ENCODE results near the gene PLCB4. TPM values are rescaled to one million over a fixed set of nuclear protein-coding genes. Genes with fewer than 3 reads are reported as not detected.

The PLCB4 gene
- total RNA-seq, 1 experiment from 2014 or later, result 10.1 TPM

DNA sequence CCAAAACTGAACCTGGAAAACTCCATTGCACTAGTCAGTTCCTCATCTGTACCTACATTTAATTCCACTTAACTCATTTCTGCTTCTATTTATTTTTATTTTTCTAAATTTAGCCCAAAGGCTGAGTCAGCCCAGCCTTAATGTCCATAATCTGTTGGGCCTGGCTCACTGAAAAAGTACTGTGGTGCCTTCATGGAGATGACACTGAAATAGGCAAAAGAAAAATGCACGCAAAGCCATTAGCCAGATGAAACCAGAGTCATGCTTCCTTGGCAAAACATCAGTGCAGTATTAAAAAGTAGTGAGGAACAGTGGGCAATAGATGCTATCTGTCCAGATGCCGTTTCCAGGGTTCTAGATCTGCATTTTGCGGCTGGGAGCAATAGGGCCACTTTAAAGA, 14.7 kb upstream of the PLCB4 start:
- no peak overlapping the region for H3K27ac ChIP-seq (ENCODE audit: insufficient read length, low read depth, low read length)
- H3K4me1 ChIP-seq (ENCODE audit: insufficient read depth, low read length), result no peaks in the 10 kb centered on the region
- no peak overlapping the region for H2AFZ ChIP-seq (ENCODE audit: low read length)
- peaks cover 4 to 5% of the 10 kb centered on the region in 2 experiments for H3K9me3 Mint-ChIP-seq
- H3K36me3 Mint-ChIP-seq (ENCODE audit: insufficient read depth in 1 of 3, low read depth in 3 of 3), result peaks cover under 1 to 4% (median 3%) of the 10 kb centered on the region in 3 experiments; a peak in 5 of 7 replicates
- no peak overlapping the region for H3K56ac ChIP-seq (ENCODE audit: insufficient read length, low read depth, low read length)
- H3K79me2 ChIP-seq (ENCODE audit: insufficient read depth, low read length), result no peaks in the 10 kb centered on the region
- H4K8ac ChIP-seq (replicated peaks; ENCODE audit: insufficient read length, low read depth, low read length), result no peak overlapping the region
- no peak overlapping the region for H3K4ac ChIP-seq (ENCODE audit: low read depth, low read length)
- H2BK20ac ChIP-seq (ENCODE audit: low read depth, low read length, poor library complexity, severe bottlenecking), result no peak overlapping the region
- no peaks in the 10 kb centered on the region; the same call in 1 of the 2 replicates for H3K27me3 Mint-ChIP-seq (ENCODE audit: low read depth)
- H4K20me1 ChIP-seq (ENCODE audit: control insufficient read depth, insufficient read depth, insufficient read length), result no peaks in the 10 kb centered on the region
- no peak overlapping the region for H3K23ac ChIP-seq (ENCODE audit: insufficient read length, low read depth, low read length)
- H3K27ac Mint-ChIP-seq, result no peak overlapping the region
- no peak overlapping the region for H3K9ac ChIP-seq (ENCODE audit: extremely low read depth, insufficient read length, low read length)
- DNase-seq, result no peak
- no peak overlapping the region for H2BK120ac ChIP-seq (ENCODE audit: low read depth, low read length, poor library complexity, severe bottlenecking)
- no peak overlapping the region for H3K4me3 Mint-ChIP-seq
- H3T11ph ChIP-seq (ENCODE audit: low read length), result no peak overlapping the region
- no CpG with 5 or more reads among the region's 3 CpGs for WGBS (ENCODE audit: extremely low coverage, insufficient read length, low lambda C conversion rate)
- no peaks in the 10 kb centered on the region for H3K9me3 ChIP-seq (ENCODE audit: control insufficient read depth, low read depth, low read length)
- H3K23me2 ChIP-seq (ENCODE audit: insufficient read length, low read depth, low read length, poor library complexity, severe bottlenecking), result no peaks in the 10 kb centered on the region
- TF ChIP-seq, protein P1, sequence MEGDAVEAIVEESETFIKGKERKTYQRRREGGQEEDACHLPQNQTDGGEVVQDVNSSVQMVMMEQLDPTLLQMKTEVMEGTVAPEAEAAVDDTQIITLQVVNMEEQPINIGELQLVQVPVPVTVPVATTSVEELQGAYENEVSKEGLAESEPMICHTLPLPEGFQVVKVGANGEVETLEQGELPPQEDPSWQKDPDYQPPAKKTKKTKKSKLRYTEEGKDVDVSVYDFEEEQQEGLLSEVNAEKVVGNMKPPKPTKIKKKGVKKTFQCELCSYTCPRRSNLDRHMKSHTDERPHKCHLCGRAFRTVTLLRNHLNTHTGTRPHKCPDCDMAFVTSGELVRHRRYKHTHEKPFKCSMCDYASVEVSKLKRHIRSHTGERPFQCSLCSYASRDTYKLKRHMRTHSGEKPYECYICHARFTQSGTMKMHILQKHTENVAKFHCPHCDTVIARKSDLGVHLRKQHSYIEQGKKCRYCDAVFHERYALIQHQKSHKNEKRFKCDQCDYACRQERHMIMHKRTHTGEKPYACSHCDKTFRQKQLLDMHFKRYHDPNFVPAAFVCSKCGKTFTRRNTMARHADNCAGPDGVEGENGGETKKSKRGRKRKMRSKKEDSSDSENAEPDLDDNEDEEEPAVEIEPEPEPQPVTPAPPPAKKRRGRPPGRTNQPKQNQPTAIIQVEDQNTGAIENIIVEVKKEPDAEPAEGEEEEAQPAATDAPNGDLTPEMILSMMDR (conservative IDR thresholded peaks at IDR 0.05), result no peak
- peaks cover 7 to 15% of the 10 kb centered on the region in 2 experiments for H3K4me1 Mint-ChIP-seq
- no peak overlapping the region for H4K91ac ChIP-seq (ENCODE audit: insufficient read length, low read depth, low read length)
- H3K18ac ChIP-seq (ENCODE audit: insufficient read length, low read depth, low read length), result no peak overlapping the region
- no peak overlapping the region for H3K14ac ChIP-seq (ENCODE audit: insufficient read depth, low read length)
- no peak overlapping the region for H2BK15ac ChIP-seq (ENCODE audit: low read depth, low read length)
- no peak overlapping the region for H4K5ac ChIP-seq (ENCODE audit: insufficient read length, low read depth, low read length)
- H2AK5ac ChIP-seq (ENCODE audit: insufficient read length, low read length), result no peak overlapping the region
- H3K4me2 ChIP-seq (ENCODE audit: insufficient read depth, insufficient read length, low read length), result no peak overlapping the region
- H3K79me1 ChIP-seq (ENCODE audit: insufficient read depth, low read depth, low read length, poor library complexity, severe bottlenecking), result no peaks in the 10 kb centered on the region
- no peaks in the 10 kb centered on the region for H3K27me3 ChIP-seq (ENCODE audit: insufficient read depth, low read length)
- no peak overlapping the region for H2BK12ac ChIP-seq (ENCODE audit: insufficient read length, low read depth, low read length)
- no peak overlapping the region for H2BK5ac ChIP-seq (ENCODE audit: insufficient read length, low read length)
